ENCODE results near the gene SV2B.

SV2B gene

GRCh38 chr15:91104111-91104510, 4.1 kb downstream of the SV2B start:
- no peak for DNase-seq (ENCODE audit: low read depth)

GRCh38 chr15:91108421-91108820, 8.4 kb downstream of the SV2B start:
- no peak for DNase-seq (ENCODE audit: low read depth)

GRCh38 chr15:91109885-91110284, 9.8 kb downstream of the SV2B start:
- DNase-seq (ENCODE audit: low read depth) = no peak

- DNase-seq (ENCODE audit: low read depth) = no peak
These were observed 10.3 kb downstream of the SV2B start for GRCh38 chr15:91110407-91110806.

- DNase-seq (ENCODE audit: low read depth) = no peak
These were observed 13.0 kb downstream of the SV2B start for GRCh38 chr15:91113030-91113429.

GRCh38 chr15:91114301-91114700, 14.2 kb downstream of the SV2B start:
- no peak for DNase-seq (ENCODE audit: low read depth)

GRCh38 chr15:91116113-91117067, 16.3 kb downstream of the SV2B start:
- DNase-seq (ENCODE audit: low read depth) = no peak

GRCh38 chr15:91117375-91117774, 17.3 kb downstream of the SV2B start:
- no peak for DNase-seq (ENCODE audit: low read depth)

GRCh38 chr15:91118817-91119590, 18.9 kb downstream of the SV2B start:
- DNase-seq (ENCODE audit: low read depth) = no peak

GRCh38 chr15:91122296-91122695, 22.2 kb downstream of the SV2B start:
- no peak for DNase-seq (ENCODE audit: low read depth)

- DNase-seq (ENCODE audit: low read depth) = no peak
These were observed 24.1 kb downstream of the SV2B start for GRCh38 chr15:91124132-91124531.

- DNase-seq (ENCODE audit: low read depth) = no peak
These were observed 25.1 kb downstream of the SV2B start for GRCh38 chr15:91125162-91125561.

GRCh38 chr15:91126080-91126479, 26.0 kb downstream of the SV2B start:
- no peak for DNase-seq (ENCODE audit: low read depth)

- DNase-seq (ENCODE audit: low read depth) = no peak
These were observed 27.3 kb downstream of the SV2B start for GRCh38 chr15:91127236-91127955.

GRCh38 chr15:91128016-91128415, 28.0 kb downstream of the SV2B start:
- no peak for DNase-seq (ENCODE audit: low read depth)

GRCh38 chr15:91129436-91129835, 29.4 kb downstream of the SV2B start:
- DNase-seq (ENCODE audit: low read depth) = no peak

- DNase-seq (ENCODE audit: low read depth) = no peak
These were observed 32.0 kb downstream of the SV2B start for GRCh38 chr15:91132079-91132478.

- DNase-seq (ENCODE audit: low read depth) = no peak
These were observed 33.5 kb downstream of the SV2B start for GRCh38 chr15:91133511-91133910.

GRCh38 chr15:91135201-91136130, 35.4 kb downstream of the SV2B start:
- no peak for DNase-seq (ENCODE audit: low read depth)

- no peak for DNase-seq (ENCODE audit: low read depth)
These were observed 36.4 kb downstream of the SV2B start for GRCh38 chr15:91136386-91136923.

GRCh38 chr15:91140601-91141000, 40.5 kb downstream of the SV2B start:
- DNase-seq (ENCODE audit: low read depth) = no peak

Measured in HS-5 (cell line).